Stimulated activated CD4-positive, alpha-beta T cell treated with anti-CD3 and anti-CD28 coated beads, Interleukin-2, amount 100 ng/mL, for 24 hours (primary cell): Measurements from ENCODE around the gene HNRNPC.
"Not testable (repeated sequence)": the region's sequence is repeated elsewhere in the genome, so short reads cannot be mapped to it uniquely, and the experiment has no call there.

Experiments used
- DNase-seq, 2 donors: peaks; one replicate each; pipeline ENCODE4 v3.0.0-alpha.2; 2020

HNRNPC gene

GRCh38 chr14:21241218-21241819 is 27.9 kb downstream of the HNRNPC start:
- DNase-seq, result no peak

DNA sequence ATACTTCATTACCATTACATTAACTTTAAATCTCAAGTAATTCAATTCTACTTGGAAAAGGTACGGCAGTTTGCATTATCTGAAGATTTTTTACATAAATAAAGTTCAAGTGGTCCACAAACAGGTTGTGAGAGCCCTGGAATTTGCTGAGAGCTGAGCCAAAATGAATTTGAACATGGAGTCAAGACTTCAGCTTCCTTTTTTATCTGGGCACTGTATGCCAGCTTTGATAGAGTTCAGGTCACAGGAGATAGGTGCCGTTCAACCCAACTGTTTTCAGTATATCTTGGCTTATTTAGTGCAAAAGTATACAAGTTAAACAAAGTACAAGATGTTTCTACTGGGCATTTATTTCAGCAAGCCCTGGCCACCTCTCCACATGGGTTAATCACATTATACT is 28.8 kb downstream of the HNRNPC start:
- no peak for DNase-seq

GRCh38 chr14:21238823-21239518 is 30.3 kb downstream of the HNRNPC start:
- no peak for DNase-seq

DNA sequence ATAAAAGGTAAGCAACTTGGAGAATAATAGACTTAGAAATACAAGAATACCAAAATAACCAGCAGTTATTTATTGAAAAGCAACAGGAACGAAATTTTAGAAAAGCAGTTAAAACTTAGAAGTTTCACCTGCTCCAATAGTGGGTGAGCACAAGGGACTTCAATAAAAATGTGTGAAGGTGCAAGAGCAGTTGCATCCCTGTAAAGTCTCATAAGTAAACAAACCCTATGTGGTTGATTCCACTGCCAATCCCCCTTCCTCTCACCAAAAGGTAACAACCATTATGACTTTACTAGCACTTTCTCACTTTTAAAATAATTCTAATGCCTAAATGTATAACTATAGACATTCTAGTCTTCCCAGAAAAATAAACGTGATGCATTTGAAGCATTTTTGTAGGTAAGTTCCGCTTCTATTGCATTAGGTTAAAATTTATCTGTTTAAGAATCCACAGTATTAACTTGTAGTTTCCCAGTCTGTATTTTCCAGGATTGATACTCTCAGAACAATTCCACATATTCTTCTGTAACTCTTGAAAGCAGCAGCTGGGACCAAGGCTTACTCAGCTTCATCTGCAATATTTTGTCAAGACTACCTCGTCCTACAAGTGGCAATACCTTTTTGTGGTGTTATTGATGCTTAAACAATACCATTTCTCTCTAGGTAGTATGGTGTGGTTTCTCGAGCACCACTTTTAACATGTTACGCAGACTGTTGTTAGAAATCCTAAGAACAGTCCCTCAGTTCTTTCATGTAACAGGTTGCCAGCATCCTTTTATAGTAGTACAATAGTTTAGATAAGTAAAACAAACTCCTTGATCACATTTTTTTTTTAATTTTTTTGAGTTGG is 32.1 kb downstream of the HNRNPC start:
- no peak for DNase-seq

DNA sequence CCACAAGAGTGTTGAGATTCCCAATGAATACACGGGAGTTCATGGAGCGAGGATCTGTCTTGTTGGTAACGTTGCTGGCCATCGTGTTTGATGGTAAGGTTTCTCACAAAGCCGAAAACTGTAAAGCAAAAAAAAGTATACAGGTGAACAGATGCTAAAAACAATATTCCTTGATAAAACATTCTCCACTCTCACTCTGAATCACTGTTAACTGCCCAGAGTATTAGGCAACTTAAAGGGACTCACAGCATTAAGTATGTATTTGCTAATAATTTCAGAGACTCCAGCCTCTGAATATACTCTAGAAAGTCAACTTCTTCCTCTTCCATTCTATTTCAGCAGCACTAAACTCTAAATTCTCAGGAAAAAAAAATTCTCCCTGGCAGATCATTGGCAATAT is 35.1 kb downstream of the HNRNPC start:
- no peak for DNase-seq

- no peak for DNase-seq
These were observed 35.7 kb downstream of the HNRNPC start for GRCh38 chr14:21233457-21234076.

- DNase-seq, result no peak
These were observed 38.1 kb downstream of the HNRNPC start for GRCh38 chr14:21231020-21231652.

- DNase-seq, result no peak
These were observed 39.4 kb downstream of the HNRNPC start for GRCh38 chr14:21229821-21230220.

GRCh38 chr14:21227981-21228380 is 41.3 kb downstream of the HNRNPC start:
- DNase-seq, result no peak

GRCh38 chr14:21227150-21227549 is 42.1 kb downstream of the HNRNPC start:
- no peak for DNase-seq

DNA sequence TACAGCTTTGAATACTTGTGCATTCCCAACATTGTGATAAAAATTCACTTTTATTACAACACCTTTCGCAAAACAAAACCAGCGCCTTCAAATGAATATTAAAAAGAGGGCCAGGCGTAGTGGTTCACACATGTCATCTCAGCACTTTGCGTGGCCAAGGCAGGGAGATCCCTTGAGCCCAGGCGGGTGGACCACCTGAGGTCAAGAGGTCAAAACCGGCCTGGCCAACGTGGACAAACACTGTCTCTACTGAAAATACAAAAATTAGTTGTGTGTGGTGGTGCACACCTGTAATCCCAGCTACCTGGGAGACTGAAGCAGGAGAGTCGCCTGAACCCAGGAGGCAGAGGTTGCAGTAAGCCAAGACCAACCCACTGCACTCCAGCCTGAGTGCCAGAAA is 42.8 kb downstream of the HNRNPC start:
- no peak for DNase-seq

DNA sequence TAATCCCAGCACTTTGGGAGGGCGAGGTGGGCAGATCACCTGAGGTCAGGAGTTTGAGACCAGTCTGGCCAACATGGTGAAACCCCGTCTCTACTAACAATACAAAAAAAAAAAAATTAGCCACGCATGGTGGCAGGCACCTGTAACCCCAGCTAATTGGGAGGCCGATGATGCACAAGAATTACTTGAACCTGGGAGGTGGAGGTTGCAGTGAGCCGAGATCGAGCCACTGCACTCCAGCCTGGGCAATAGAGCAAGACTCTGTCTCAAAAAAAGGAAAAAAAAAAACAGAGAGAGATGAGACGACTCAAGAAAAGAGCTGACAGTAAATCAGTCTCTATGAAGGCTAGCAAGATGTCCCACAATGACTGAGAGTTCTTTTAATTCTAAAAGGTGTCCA is 44.1 kb downstream of the HNRNPC start:
- DNase-seq, result not testable (repeated sequence)

GRCh38 chr14:21220874-21221477 is 48.3 kb downstream of the HNRNPC start:
- no peak for DNase-seq

- no peak for DNase-seq
These were observed 49.6 kb downstream of the HNRNPC start for GRCh38 chr14:21219561-21220111.

DNA sequence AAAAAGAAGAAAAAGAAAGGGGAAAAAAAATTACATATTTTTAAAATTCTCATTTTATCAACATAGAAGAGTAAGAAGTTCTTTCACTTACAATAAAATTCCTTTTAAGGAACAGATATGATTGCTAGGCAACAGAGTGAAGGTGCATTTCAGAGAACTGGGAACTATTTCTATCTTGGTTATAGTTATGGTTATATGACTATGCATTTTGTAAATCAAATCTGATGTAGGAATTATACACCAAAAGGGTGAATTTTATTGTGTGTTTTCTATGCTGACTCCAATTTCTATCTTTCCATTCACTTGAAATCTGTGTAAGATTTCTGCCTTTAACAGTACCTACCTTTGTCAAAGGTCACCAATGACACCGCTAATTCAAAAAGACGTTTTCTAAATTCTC is 50.1 kb downstream of the HNRNPC start:
- DNase-seq, result no peak

DNA sequence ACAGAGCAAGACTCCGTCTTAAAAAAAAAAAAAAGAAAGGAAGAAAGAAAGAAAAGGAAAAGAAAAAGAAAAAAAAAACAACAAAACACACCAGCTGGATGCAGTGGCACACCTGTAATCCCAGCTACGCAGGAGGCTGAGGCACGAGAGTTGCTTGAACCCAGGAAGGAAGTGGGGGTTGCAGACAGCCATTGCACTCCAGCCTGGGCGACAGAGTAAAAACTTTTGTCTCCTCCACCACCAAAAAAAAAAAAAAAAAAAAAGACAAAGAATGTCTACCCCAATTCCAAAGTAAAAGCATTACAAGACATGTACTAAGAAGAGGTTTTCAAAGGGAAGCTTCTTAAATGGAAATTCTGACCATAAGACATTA is 53.4 kb downstream of the HNRNPC start:
- DNase-seq, result no peak

DNA sequence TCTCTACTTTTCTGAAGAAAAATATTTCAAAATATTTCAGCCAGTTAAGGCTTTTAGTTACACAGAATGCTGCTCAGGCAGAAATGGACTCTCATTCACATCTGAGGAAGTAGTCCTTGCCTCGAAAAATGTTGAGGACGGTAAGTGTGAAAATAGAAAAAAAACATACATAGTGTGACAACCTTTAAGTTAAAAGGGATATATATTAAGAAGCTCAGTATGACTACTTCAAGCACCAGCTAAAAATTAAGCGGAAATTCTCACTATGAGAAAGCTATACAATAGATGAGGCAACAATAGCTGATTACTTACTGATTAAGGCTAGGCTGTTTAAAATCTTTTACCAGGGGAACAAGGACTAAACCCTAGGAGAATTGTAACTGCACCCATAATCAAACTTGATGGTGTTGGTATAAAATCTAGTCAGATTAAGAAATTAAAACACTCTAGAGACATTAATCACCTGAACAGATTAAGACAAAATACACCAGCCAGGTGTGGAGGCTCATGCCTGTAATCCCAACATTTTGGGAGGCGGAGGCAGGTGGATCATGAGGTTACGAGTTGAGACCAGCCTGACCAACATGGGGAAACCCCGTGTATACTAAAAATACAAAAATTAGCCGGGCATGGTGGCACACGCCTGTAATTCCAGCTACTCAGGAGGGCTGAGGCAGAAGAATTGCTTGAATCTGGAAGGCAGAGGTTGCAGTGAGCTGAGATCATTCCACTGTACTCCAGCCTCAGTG is 53.9 kb downstream of the HNRNPC start:
- DNase-seq, result no peak

DNA sequence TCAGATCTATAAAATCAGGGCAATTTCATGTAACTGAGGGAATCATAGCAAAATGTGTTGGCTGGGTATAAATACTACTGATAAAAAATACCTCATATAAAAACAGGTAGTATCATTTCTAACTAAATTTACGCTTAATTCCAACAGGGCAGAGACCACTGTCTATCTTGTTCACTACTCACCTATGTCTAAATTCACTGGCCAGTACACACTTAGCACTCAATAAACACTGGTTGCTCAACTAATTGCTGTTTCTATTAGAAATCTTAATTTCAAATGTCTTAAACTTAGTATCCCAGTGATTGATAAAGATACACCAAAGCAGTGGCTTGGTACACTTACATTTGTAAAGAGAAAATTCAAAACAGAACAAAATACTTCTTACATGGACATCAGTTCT is 55.6 kb downstream of the HNRNPC start:
- DNase-seq, result no peak

DNA sequence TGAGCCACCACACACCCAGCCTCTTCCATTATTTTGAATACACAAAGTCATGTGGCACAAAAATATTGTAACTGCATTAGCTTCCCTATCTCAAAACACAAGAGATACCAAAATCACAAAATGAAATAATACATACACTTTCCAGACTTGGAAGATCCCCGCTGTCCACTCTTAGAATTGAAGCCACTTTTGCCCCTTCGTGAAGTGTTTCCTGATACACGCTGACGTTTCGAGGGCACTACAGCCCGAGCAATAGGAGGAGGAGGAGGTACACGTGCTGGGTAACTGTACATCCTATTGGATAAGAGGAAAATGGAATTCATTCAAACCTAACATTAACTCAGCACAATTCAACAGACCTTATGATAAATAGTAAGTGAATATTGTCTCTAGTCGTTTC is 56.4 kb downstream of the HNRNPC start:
- DNase-seq, result not testable (repeated sequence)

- no peak for DNase-seq
These were observed 57.7 kb downstream of the HNRNPC start for GRCh38 chr14:21211509-21211908.

GRCh38 chr14:21210023-21210422 is 59.2 kb downstream of the HNRNPC start:
- DNase-seq, result no peak

DNA sequence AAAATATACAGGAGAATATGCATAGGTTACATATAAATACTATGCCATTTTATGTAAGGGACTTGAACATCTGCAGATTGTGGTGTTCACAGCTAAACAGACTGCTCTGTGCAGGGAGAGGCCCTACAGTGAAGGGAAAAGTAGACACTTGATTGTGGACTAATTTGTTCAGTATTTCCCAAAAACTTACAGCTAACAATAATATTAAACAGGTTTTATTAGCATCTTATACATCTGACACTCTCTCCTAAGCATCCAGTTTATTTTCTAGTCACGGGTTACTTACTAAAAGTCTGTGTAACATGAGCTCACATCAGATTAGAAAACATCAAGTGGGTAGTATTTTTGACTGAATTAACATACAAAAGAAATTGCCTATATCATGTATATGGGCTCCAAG is 60.1 kb downstream of the HNRNPC start:
- no peak for DNase-seq
